GM19438 (cell line): ENCODE data around the gene WWTR1.

Experiments
- ATAC-seq: cut with Tn5 transposase; IDR thresholded peaks from one replicate; pipeline ENCODE4 v1.9.1; 2021; ENCODE audit warnings: low read depth; ENCODE audit not compliant: unreplicated experiment

The WWTR1 gene

GRCh38 chr3:149657926-149658743, at the start of gene WWTR1:
TSS of gene WWTR1 (minus strand) at chr3:149658025. CDS start at chr3:149657306, 719 bp downstream.
- ATAC-seq, result peak; percentile 82

- no peak for ATAC-seq
These were observed 49.1 kb upstream of the WWTR1 start for GRCh38 chr3:149706905-149707304.

- ATAC-seq, result no peak
These were observed 47.6 kb upstream of the WWTR1 start for GRCh38 chr3:149705416-149705815.

GRCh38 chr3:149703466-149703865, 45.6 kb upstream of the WWTR1 start:
- no peak for ATAC-seq

GRCh38 chr3:149702691-149703441, 45.0 kb upstream of the WWTR1 start:
- ATAC-seq, result no peak

DNA sequence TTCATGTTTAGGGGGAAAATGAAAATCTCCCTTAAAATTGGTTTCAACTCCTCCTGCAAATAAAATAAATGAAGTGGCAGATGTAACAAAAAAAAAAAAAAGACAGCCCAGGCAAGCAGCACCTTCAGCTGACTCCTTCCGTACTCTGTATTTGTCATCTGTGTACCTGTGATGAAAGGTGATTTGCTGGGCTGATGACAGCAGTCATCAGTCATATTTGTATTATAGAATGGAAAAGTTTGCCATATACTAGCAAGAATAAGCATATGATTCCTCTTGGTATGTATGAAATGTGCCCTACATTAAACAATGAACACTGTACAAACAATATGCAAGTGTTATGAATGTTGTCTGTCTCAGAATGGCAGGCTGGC, 44.1 kb upstream of the WWTR1 start:
- no peak for ATAC-seq

GRCh38 chr3:149701206-149701976, 43.6 kb upstream of the WWTR1 start:
- ATAC-seq, result no peak

- ATAC-seq, result no peak
These were observed 30.4 kb upstream of the WWTR1 start for GRCh38 chr3:149688122-149688757.

DNA sequence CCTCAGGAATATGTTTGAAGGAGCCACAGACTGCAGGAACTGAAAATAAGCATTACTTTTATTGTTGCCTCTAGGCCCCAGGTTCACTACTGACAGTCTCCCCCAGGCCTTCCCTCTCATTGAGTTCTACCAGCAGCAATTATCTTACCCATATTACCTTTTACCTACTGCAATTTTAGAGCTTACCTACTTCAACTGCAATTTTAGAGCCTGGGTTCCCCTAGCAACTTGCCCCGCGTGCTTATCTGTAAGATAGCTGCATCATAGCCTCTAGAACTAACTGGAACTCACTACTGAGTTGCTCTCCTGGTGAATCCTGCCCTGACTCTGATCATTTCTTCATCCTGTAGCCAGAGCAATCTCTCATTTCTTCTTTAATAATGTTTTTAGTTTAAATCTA, 29.2 kb upstream of the WWTR1 start:
- ATAC-seq, result no peak

DNA sequence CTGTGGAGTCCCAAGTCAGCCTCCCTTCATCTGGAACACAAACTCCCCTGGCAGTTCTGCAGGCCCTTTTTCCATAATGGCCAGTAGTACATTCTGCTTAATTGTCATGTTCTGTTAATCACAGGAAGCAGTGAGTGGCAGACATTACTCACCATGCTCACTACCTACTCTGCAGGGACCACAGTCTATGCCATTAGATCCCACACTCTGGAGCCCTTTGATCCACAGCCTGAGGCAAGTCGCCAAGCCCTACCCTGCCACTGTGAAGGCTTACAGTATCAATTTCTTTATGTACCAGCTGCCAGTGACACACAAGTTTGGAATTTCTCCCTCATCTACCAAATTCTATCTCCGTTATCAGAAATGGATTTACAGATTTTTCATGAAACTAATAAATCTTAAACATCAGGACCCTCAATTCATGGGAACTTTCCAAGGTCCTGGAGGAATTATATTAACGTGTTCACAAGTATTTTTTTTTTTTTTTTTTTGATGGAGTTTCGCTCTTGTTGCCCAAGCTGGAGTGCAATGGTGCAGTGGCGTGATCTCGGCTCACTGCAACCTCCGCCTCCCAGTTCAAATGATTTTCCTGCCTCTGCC, 20.6 kb upstream of the WWTR1 start:
- ATAC-seq, result no peak

DNA sequence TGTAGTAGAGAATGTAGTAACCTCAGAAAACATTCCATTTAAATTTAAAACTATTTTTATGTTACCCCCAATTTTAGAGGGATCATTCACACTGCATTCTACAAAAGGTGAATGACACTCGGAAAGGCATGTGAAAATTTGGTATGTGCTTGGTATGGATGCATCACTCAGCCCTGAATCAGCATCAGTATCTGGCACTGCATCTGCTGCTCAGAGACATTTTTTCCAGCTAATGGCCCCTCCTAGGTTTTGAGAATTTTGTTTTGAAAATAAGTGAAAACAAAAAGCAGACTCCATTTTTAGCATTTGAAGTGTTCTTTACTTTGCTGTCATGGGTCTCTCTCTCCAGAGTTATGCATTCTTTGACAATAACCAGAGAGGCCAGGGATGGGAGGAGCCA, 15.6 kb upstream of the WWTR1 start:
- ATAC-seq, result no peak

- no peak for ATAC-seq
These were observed 13.1 kb upstream of the WWTR1 start for GRCh38 chr3:149670742-149671492.

GRCh38 chr3:149667576-149667975, 9.8 kb upstream of the WWTR1 start:
- no peak for ATAC-seq

- no peak for ATAC-seq
These were observed 6.1 kb upstream of the WWTR1 start for GRCh38 chr3:149663966-149664365.

- ATAC-seq, result no peak
These were observed 4.5 kb upstream of the WWTR1 start for GRCh38 chr3:149662240-149662887.

DNA sequence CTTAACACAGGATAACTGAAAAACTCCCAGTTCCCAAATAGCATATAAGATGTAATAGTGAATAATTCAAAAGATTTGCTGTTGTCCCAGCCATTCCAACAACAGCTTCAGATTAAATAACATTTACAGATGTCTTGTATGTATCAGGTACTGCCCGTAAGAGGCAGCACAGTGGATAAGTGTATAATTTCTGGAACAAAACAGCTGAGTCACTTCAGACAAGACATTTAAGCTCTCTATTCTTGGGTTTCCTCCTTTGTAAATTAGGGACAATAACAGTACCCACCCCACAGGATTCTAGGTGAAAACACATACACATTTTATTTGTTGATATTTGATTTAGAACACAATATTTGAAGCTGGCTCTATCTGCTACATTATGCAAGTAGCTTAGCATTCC, 2.6 kb upstream of the WWTR1 start:
- no peak for ATAC-seq

GRCh38 chr3:149658744-149659497, 1.1 kb upstream of the WWTR1 start:
- ATAC-seq, result peak; percentile 7

- peak; percentile 37 for ATAC-seq
These were observed 402 bp downstream of the WWTR1 start for GRCh38 chr3:149657321-149657925.
